ENCODE data around the gene FRMD5. TPM values are rescaled to one million over a fixed set of nuclear protein-coding genes. Genes with fewer than 3 reads are reported as not detected.

Gene FRMD5
- total RNA-seq, 1 experiment from 2014 or later: 27.2 TPM

DNA sequence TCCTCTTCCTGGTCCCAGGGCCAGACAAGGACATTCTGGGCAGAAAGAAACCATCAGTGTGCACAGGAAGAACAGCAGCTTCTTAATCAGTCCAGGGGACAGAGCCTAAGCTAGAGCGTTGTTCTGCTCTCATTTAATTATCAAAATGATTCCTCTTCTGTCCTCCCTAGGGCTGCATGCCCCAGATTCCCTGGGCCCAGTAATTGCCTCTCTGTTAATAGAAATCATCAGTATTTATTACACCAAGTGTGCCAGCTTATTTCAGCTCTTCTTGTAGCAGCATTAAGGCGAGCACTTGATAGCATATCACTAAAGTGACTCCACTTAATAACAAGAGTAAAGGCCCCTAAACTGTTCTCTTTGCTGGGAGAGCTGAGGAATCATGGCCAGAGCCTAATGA lies 296.2 kb downstream of the FRMD5 start:
- peaks cover 0 to 7% of the 10 kb centered on the region in 2 experiments; a peak in 2 of 4 replicates for H3K4me1 ChIP-seq (ENCODE audit: control insufficient read depth in 1 of 2, insufficient read depth in 2 of 2, low read length in 2 of 2)
- POLR2A ChIA-PET: no interaction called here
- no peaks in the 10 kb centered on the region for H3K9me2 ChIP-seq (ENCODE audit: insufficient read depth)
- H3K27me3 ChIP-seq (ENCODE audit: insufficient read depth, low read length): no peaks in the 10 kb centered on the region
- no peak overlapping the region for H3K9ac ChIP-seq (ENCODE audit: low read length)
- DNase-seq (ENCODE audit: low read depth, low spot score): no peak
- ATAC-seq: no peak
- no peak overlapping the region for H3K4me3 ChIP-seq (replicated peaks in 1 of 2; ENCODE audit: low read depth in 1 of 2, low read length in 2 of 2)
- RAD21 ChIA-PET (ENCODE audit: low non-redundant PET in 1 of 2, low total read pairs in 2 of 2, uncharacterized antibody in 2 of 2, unreplicated experiment in 2 of 2): no interaction called here
- no peak overlapping the region for H3K4me2 ChIP-seq (ENCODE audit: low read length)
- BruUV-seq (replicated peaks): no TSS peak
- H3K36me3 ChIP-seq (ENCODE audit: control insufficient read depth in 1 of 2, insufficient read depth in 2 of 2, low read length in 2 of 2): peaks cover 9% of the 10 kb centered on the region in 2 experiments; a peak in 2 of 4 replicates
- H4K20me1 ChIP-seq (ENCODE audit: insufficient read depth): no peaks in the 10 kb centered on the region
- TF ChIP-seq EGR1 (IDR thresholded peaks at IDR 0.05; ENCODE audit: low read depth) (no peak), POLR2A (IDR thresholded peaks at IDR 0.05; ENCODE audit: borderline replicate concordance, extremely low read depth, insufficient read depth, insufficient read length) (no peak), EZH2phosphoT487 (IDR thresholded peaks at IDR 0.05; ENCODE audit: borderline replicate concordance) (no peak), POLR2AphosphoS5 (IDR thresholded peaks at IDR 0.05; ENCODE audit: low read depth, low read length) (no peak), REST (IDR thresholded peaks at IDR 0.05; ENCODE audit: low read depth) (no peak), SIN3A (IDR thresholded peaks at IDR 0.05; ENCODE audit: low read depth) (no peak), FOSL1 (IDR thresholded peaks at IDR 0.05; ENCODE audit: low read depth) (no peak), CEBPB (IDR thresholded peaks at IDR 0.05; ENCODE audit: low read depth) (no peak), CBX3 (IDR thresholded peaks at IDR 0.05; ENCODE audit: low read depth) (no peak)
- TF ChIP-seq, protein P1, sequence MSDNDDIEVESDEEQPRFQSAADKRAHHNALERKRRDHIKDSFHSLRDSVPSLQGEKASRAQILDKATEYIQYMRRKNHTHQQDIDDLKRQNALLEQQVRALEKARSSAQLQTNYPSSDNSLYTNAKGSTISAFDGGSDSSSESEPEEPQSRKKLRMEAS (IDR thresholded peaks at IDR 0.05): no peak
- TF ChIP-seq, protein P2, sequence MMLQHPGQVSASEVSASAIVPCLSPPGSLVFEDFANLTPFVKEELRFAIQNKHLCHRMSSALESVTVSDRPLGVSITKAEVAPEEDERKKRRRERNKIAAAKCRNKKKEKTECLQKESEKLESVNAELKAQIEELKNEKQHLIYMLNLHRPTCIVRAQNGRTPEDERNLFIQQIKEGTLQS (IDR thresholded peaks at IDR 0.05): no peak
- intact Hi-C loops (cut with micrococcal nuclease): no loop called here
- H3K27ac ChIP-seq (ENCODE audit: low read depth, low read length): no peak overlapping the region
- CTCF ChIA-PET: no interaction called here
- no peaks in the 10 kb centered on the region for H3K79me2 ChIP-seq (ENCODE audit: insufficient read depth, low read length)
- no peak overlapping the region for H2AFZ ChIP-seq (ENCODE audit: low read depth, low read length, poor library complexity, severe bottlenecking)
- no peaks in the 10 kb centered on the region for H3K9me3 ChIP-seq (ENCODE audit: control insufficient read depth in 1 of 2, insufficient read depth in 1 of 2, low read depth in 1 of 2, low read length in 2 of 2)
